WI38 (cell line): ENCODE results near the gene ACE2.

Source experiments
- H3K4me3 ChIP-seq: 2 replicates; pipeline ENCODE4 v1.5.1; 2011; ENCODE audit warnings: low read depth, mild to moderate bottlenecking, control low read depth, low read length
- CTCF ChIP-seq: IDR thresholded peaks from 2 replicates; pipeline ENCODE4 v1.5.1; 2012; ENCODE audit warnings: low read depth, mild to moderate bottlenecking, control low read depth, low read length

The ACE2 gene

GRCh38 chrX:15512401-15512965 is 88.3 kb downstream of the ACE2 start:
- no peak overlapping the region for H3K4me3 ChIP-seq
- TF ChIP-seq CTCF = no peak

- H3K4me3 ChIP-seq = no peak overlapping the region
- no peak for TF ChIP-seq CTCF
Observed at GRCh38 chrX:15511563-15511962, 89.2 kb downstream of the ACE2 start.
